ENCODE data around the gene BEST4.

BEST4 gene

DNA sequence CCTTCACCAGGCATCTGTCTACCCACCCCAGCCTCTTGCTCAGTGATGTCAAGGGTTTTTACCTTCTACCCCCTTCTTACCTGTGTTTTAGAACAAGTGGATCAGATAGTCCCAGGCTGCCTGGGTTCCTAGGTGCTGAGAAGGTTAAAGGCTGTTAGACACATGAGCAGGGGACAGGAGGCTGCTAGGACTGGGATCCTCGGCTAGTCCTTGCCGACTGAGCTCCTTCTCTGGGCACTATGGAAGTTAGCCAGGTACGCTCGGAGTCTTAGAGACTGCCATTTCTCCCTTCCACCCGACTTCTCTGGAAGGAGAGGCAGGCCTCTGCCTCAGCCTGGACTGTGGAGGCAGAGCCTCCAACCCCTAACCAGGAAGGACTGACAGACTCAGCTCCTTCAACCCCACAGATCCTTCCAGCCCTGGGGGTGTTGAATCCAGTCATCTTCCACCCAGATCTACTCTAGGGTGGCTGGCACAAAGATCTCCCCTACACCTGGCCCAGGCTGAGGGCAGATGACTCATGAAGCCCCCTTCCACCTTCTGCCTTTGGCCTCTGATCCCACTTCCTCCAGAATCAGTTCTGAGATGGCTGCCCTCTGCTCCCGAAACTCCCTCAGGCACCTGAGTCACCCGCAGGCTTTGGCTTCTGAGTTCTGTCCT lies 18.9 kb upstream of the BEST4 start, which contains the start of gene DYNLT4:
Gene DYNLT4, minus strand, starts transcription at position 648 of the 660 bp plus-strand sequence. CDS start 683 bp downstream, outside the sequence.
- POLR2A ChIA-PET = interaction anchor here (1.0 to 3.2 kb wide), 5 partner anchors 12 to 86 kb away, joined by 4 to 30 read pairs (median 7); partner anchors contain the start of gene RNU5D-1
- Histone ChIP-seq H3K4me1 (ENCODE audit: control extremely low read depth in 1 of 4, control insufficient read depth in 4 of 4, insufficient read depth in 4 of 4, low read length in 3 of 4) (peaks cover 11 to 67% (median 63%) of the 10 kb centered on the region in 4 experiments), H3K9me3 (ENCODE audit: control extremely low read depth in 1 of 5, control insufficient read depth in 4 of 5, insufficient read depth in 2 of 5, low read depth in 1 of 5, low read length in 4 of 5) (no peaks in the 10 kb centered on the region), H3K4me3 (ENCODE audit: control insufficient read depth in 1 of 7, extremely low read depth in 1 of 7, insufficient read depth in 4 of 7, low read depth in 2 of 7, low read length in 6 of 7) (peak within 1 kb of the TSS in 3 of 7 experiments; percentile 34 to 54 (median 48)), H3K27ac (ENCODE audit: insufficient read depth in 1 of 2, low read depth in 1 of 2, low read length in 2 of 2, poor library complexity in 1 of 2, severe bottlenecking in 2 of 2) (peak within 1 kb of the TSS; percentile 92 to 97), H3K27me3 (replicated peaks in 2 of 5; ENCODE audit: control insufficient read depth in 4 of 5, insufficient read depth in 5 of 5, low read length in 4 of 5) (no peaks in the 10 kb centered on the region), H3K36me3 (ENCODE audit: control insufficient read depth in 4 of 4, insufficient read depth in 4 of 4, low read length in 3 of 4) (peaks cover 6 to 45% (median 33%) of the 10 kb centered on the region in 4 experiments)
- CTCF ChIA-PET = interaction anchor here (5.3 to 7.8 kb wide), 2 partner anchors 14 to 19 kb away, joined by 43 to 69 read pairs; partner anchors contain the start of gene BEST4
- DNase-seq = no peak
- WGBS (ENCODE audit: insufficient coverage) = 92% methylated on average over 7 of the region's 7 CpGs

DNA sequence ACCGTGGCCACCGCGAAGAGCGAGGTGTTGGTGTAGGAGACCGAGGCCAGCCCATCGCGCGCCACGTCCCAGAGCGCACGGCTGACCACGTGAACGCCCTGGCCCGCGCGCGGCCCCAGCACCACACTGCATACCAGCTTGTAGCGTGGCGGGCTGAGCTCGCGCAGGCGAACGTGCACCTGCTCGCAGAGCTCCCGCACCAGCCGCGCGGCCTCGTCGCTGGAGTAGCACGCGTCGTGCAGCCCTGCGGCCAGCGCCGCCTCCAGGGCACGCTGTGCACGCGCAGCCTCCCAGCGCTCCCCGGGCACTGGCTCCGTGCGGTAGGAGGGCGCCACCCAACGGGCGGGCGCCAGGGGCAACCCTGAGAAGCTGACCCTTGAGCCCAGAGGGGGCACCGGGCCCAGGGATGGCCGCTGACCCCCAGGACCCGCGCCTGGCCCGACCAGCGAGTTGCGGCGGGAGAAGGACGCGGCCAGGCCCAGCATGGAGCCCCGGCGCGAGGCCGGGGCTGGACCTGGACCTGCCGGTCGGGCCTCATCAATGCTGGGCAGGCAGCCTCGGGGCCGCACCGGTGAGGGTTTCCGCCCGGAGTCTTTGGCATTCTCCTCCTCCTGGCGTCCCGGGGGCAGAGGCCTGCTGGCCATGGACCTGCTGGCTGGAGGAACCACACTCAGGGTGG lies 18.2 kb upstream of the BEST4 start:
- Histone ChIP-seq H3K9me3 (ENCODE audit: control extremely low read depth in 1 of 5, control insufficient read depth in 4 of 5, insufficient read depth in 2 of 5, low read depth in 1 of 5, low read length in 4 of 5) (no peaks in the 10 kb centered on the region), H3K36me3 (ENCODE audit: control insufficient read depth in 4 of 4, insufficient read depth in 4 of 4, low read length in 3 of 4) (peaks cover 6 to 45% (median 34%) of the 10 kb centered on the region in 4 experiments), H3K4me3 (ENCODE audit: control insufficient read depth in 1 of 7, extremely low read depth in 1 of 7, insufficient read depth in 4 of 7, low read depth in 2 of 7, low read length in 6 of 7) (no peak overlapping the region), H3K27ac (ENCODE audit: insufficient read depth in 1 of 2, low read depth in 1 of 2, low read length in 2 of 2, poor library complexity in 1 of 2, severe bottlenecking in 2 of 2) (peak overlapping the region; percentile 92 to 97), H3K27me3 (replicated peaks in 2 of 5; ENCODE audit: control insufficient read depth in 4 of 5, insufficient read depth in 5 of 5, low read length in 4 of 5) (no peaks in the 10 kb centered on the region), H3K4me1 (ENCODE audit: control extremely low read depth in 1 of 4, control insufficient read depth in 4 of 4, insufficient read depth in 4 of 4, low read length in 3 of 4) (peaks cover 11 to 67% (median 66%) of the 10 kb centered on the region in 4 experiments)
- no peak for DNase-seq
- CTCF ChIA-PET = interaction anchor here (1.8 to 7.8 kb wide), 3 partner anchors 8 to 18 kb away, joined by 6 to 69 read pairs (median 43); partner anchors contain the start of gene BEST4
- POLR2A ChIA-PET = interaction anchor here (1.3 to 2.1 kb wide), 2 partner anchors 13 to 75 kb away, joined by 3 to 12 read pairs; partner anchors contain the start of gene RNU5D-1
- 98% methylated on average over 64 of the region's 70 CpGs for WGBS (ENCODE audit: insufficient coverage)

DNA sequence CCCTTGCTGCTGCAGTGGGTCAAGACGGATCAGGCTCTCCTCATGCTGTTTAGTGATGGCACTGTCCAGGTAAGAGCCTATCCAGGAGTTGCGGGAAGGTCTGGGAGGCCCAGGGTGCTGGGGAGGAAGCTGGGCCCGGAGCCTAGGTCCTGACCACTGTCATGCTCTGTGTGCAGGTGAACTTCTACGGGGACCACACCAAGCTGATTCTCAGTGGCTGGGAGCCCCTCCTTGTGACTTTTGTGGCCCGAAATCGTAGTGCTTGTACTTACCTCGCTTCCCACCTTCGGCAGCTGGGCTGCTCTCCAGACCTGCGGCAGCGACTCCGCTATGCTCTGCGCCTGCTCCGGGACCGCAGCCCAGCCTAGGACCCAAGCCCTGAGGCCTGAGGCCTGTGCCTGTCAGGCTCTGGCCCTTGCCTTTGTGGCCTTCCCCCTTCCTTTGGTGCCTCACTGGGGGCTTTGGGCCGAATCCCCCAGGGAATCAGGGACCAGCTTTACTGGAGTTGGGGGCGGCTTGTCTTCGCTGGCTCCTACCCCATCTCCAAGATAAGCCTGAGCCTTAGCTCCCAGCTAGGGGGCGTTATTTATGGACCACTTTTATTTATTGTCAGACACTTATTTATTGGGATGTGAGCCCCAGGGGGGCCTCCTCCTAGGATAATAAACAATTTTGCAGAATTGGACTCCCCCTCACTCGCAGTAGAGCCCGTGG lies 17.5 kb upstream of the BEST4 start:
- 97% methylated on average over 15 of the region's 20 CpGs for WGBS (ENCODE audit: insufficient coverage)
- ChIA-PET CTCF (interaction anchor here (1.4 to 7.8 kb wide), 4 partner anchors 8 to 17 kb away, joined by 3 to 69 read pairs (median 24); partner anchors contain the start of gene BEST4), POLR2A (interaction anchor here (1.3 to 2.1 kb wide), 2 partner anchors 14 to 75 kb away, joined by 3 to 12 read pairs; partner anchors contain the start of gene RNU5D-1)
- H3K36me3 ChIP-seq (ENCODE audit: control insufficient read depth in 4 of 4, insufficient read depth in 4 of 4, low read length in 3 of 4) = peaks cover 6 to 45% (median 34%) of the 10 kb centered on the region in 4 experiments
- peaks cover 11 to 66% (median 64%) of the 10 kb centered on the region in 4 experiments for H3K4me1 ChIP-seq (ENCODE audit: control extremely low read depth in 1 of 4, control insufficient read depth in 4 of 4, insufficient read depth in 4 of 4, low read length in 3 of 4)
- DNase-seq = no peak
- no peak overlapping the region for H3K4me3 ChIP-seq (ENCODE audit: control insufficient read depth in 1 of 7, extremely low read depth in 1 of 7, insufficient read depth in 4 of 7, low read depth in 2 of 7, low read length in 6 of 7)
- no peaks in the 10 kb centered on the region for H3K9me3 ChIP-seq (ENCODE audit: control extremely low read depth in 1 of 5, control insufficient read depth in 4 of 5, insufficient read depth in 2 of 5, low read depth in 1 of 5, low read length in 4 of 5)
- no peak overlapping the region for H3K27ac ChIP-seq (ENCODE audit: insufficient read depth in 1 of 2, low read depth in 1 of 2, low read length in 2 of 2, poor library complexity in 1 of 2, severe bottlenecking in 2 of 2)
- H3K27me3 ChIP-seq (replicated peaks in 2 of 5; ENCODE audit: control insufficient read depth in 4 of 5, insufficient read depth in 5 of 5, low read length in 4 of 5) = no peaks in the 10 kb centered on the region

DNA sequence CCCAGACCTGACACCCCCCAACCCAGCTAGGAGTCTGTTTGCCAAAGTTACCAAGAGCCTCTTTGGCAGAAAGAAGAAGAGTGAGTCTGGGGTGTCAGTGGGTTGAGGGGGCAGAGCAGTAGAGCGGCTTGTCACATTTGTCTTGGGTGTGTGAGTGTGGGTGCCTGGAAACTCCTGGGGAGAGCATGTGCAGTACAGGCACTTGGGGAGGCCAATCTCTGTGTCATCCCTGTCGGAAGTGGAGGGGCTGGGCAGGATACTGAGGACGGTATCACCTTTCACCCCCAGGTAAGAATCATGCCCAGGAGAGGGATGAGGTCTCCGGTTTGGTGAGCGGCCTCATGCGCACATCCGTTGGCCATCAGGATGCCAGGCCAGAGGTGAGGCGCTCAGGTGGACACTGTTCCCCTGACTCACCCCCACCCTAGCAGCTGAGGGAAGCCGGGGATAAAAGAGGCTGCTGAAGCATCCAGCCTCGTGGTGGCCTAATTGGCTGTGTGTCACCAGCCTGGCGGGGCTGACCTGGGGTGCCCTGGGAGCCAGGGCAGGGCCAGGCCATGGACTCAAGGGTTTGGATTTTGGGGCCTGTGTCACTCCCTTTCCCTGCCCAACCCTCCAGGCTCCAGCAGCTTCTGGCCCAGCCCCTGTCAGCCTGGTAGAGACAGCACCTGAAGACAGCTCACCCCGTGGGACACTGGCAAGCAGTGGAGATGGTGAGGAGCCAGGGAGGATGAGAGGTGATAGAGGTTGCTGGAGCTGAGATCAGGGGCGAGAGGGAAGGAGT lies 15.5 kb upstream of the BEST4 start:
- Histone ChIP-seq H3K4me1 (ENCODE audit: control extremely low read depth in 1 of 4, control insufficient read depth in 4 of 4, insufficient read depth in 4 of 4, low read length in 3 of 4) (peaks cover 0 to 58% (median 52%) of the 10 kb centered on the region in 4 experiments), H3K36me3 (ENCODE audit: control insufficient read depth in 4 of 4, insufficient read depth in 4 of 4, low read length in 3 of 4) (peaks cover 6 to 45% (median 34%) of the 10 kb centered on the region in 4 experiments), H3K4me3 (ENCODE audit: control insufficient read depth in 1 of 7, extremely low read depth in 1 of 7, insufficient read depth in 4 of 7, low read depth in 2 of 7, low read length in 6 of 7) (no peak overlapping the region), H3K27me3 (replicated peaks in 2 of 5; ENCODE audit: control insufficient read depth in 4 of 5, insufficient read depth in 5 of 5, low read length in 4 of 5) (no peaks in the 10 kb centered on the region), H3K9me3 (ENCODE audit: control extremely low read depth in 1 of 5, control insufficient read depth in 4 of 5, insufficient read depth in 2 of 5, low read depth in 1 of 5, low read length in 4 of 5) (no peaks in the 10 kb centered on the region), H3K27ac (ENCODE audit: insufficient read depth in 1 of 2, low read depth in 1 of 2, low read length in 2 of 2, poor library complexity in 1 of 2, severe bottlenecking in 2 of 2) (no peak overlapping the region)
- 100% methylated on average over 3 of the region's 13 CpGs for whole genome bisulfite sequencing (ENCODE audit: insufficient coverage)
- no peak for DNase-seq
- ChIA-PET CTCF (interaction anchor here (1.0 to 1.5 kb wide), 3 partner anchors 10 to 27 kb away, joined by 3 to 7 read pairs (median 3); no protein-coding TSS in a partner anchor), POLR2A (no interaction called here)

DNA sequence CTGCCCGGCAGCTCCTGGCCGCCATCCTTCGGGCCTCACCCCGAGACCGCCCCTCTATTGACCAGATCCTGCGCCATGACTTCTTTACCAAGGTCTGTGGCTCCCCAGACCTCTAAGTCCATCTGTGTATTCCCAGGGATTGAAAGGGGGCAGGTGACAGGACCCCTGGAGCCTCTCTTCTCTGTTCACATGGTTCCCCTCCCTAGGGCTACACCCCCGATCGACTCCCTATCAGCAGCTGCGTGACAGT lies 15.0 kb upstream of the BEST4 start:
- Histone ChIP-seq H3K4me1 (ENCODE audit: control extremely low read depth in 1 of 4, control insufficient read depth in 4 of 4, insufficient read depth in 4 of 4, low read length in 3 of 4) (peaks cover 0 to 53% (median 46%) of the 10 kb centered on the region in 4 experiments), H3K4me3 (ENCODE audit: control insufficient read depth in 1 of 7, extremely low read depth in 1 of 7, insufficient read depth in 4 of 7, low read depth in 2 of 7, low read length in 6 of 7) (no peak overlapping the region), H3K9me3 (ENCODE audit: control extremely low read depth in 1 of 5, control insufficient read depth in 4 of 5, insufficient read depth in 2 of 5, low read depth in 1 of 5, low read length in 4 of 5) (no peaks in the 10 kb centered on the region), H3K27me3 (replicated peaks in 2 of 5; ENCODE audit: control insufficient read depth in 4 of 5, insufficient read depth in 5 of 5, low read length in 4 of 5) (no peaks in the 10 kb centered on the region), H3K27ac (ENCODE audit: insufficient read depth in 1 of 2, low read depth in 1 of 2, low read length in 2 of 2, poor library complexity in 1 of 2, severe bottlenecking in 2 of 2) (no peak overlapping the region), H3K36me3 (ENCODE audit: control insufficient read depth in 4 of 4, insufficient read depth in 4 of 4, low read length in 3 of 4) (peaks cover 6 to 45% (median 34%) of the 10 kb centered on the region in 4 experiments)
- ChIA-PET CTCF (interaction anchor here (1.0 to 1.5 kb wide), 4 partner anchors 10 to 27 kb away, joined by 3 to 7 read pairs (median 3); no protein-coding TSS in a partner anchor), POLR2A (interaction anchor here (0.8 kb wide), 1 partner anchor 17 kb away, joined by 3 read pairs; no protein-coding TSS in a partner anchor)
- DNase-seq = no peak
- 98% methylated on average over 6 of the region's 9 CpGs for WGBS (ENCODE audit: insufficient coverage)
